ENCODE measurements around the gene PAGR1. TPM values are rescaled to one million over a fixed set of nuclear protein-coding genes. Genes with fewer than 3 reads are reported as not detected.

Gene PAGR1
- total and polyA plus RNA-seq, 2 of the 13 experiments (the other 11 are each of a cell fraction or from before 2014, with no cell fraction given): 9.8 to 66.4 TPM

DNA sequence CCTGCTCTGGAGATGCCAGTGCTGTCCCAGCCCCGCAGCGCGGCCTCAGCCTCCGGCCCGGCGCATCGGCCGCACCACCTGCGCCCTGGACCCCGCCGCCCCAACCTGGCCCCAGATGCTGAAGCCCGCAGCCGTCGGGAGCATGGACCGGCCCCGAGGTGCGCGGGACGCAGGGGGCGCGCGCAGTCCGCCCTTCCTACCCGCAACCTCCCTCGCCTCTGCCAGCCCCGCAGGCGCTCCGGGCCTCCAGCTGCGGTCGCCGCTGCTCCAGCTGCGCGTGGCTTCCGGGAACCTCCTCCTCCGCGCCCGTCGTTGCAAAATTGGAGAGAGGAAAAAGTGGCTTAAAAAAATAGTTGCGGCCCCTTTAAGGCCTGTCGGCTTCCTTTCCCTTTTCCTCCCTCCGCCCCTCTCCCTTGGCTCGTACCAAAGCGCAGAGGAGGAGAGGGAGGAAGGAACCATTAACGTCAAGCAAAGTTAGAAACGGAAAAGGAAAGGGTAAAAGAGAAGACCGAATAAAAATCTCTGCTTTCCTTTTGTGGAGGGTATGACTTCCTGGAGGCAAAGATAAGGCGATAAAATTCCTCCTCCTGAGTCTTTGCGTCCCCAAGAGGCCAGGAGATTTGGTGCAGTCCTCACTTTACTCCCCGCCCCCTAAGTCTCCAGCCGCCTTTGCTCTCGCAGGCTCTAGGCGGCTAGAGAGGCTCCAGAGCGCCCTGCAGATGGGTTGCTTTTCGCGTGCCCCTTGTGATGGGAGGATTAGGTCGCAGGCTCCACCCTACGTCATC is 47.1 kb downstream of the PAGR1 start, which contains the start of gene CDIPT (continued):
- TF ChIP-seq NCOR1 (IDR thresholded peaks at IDR 0.05; ENCODE audit: borderline replicate concordance, low read length) (peak; percentile 37; the same call in 1 of the 2 replicates), CREM (IDR thresholded peaks at IDR 0.05) (peak; percentile 94), CREM (CRISPR knock-in tag; IDR thresholded peaks at IDR 0.05) (peak; percentile 66; the same call in 1 of the 2 replicates), ZSCAN31 (CRISPR knock-in tag; IDR thresholded peaks at IDR 0.05; ENCODE audit: low read depth) (no peak; the same call in 1 of the 2 replicates), ZNF20 (CRISPR knock-in tag; IDR thresholded peaks at IDR 0.05) (no peak), ZNF768 (CRISPR knock-in tag; IDR thresholded peaks at IDR 0.05) (peak; percentile 50; the same call in 1 of the 2 replicates), RELA (CRISPR knock-in tag; IDR thresholded peaks at IDR 0.05) (peak; percentile 83; the same call in 1 of the 2 replicates), TOPORS (CRISPR knock-in tag; IDR thresholded peaks at IDR 0.05) (peak; percentile 93), ZNF121 (CRISPR knock-in tag; IDR thresholded peaks at IDR 0.05) (0 out of 2 replicates have a peak, but pooled peaks have one; percentile 45), ZNF607 (CRISPR knock-in tag; IDR thresholded peaks at IDR 0.05; ENCODE audit: borderline replicate concordance) (no peak; the same call in 1 of the 2 replicates), ZNF205 (CRISPR knock-in tag; IDR thresholded peaks at IDR 0.05) (peak; percentile 41; the same call in 1 of the 2 replicates), ZNF235 (CRISPR knock-in tag; IDR thresholded peaks at IDR 0.05; ENCODE audit: borderline replicate concordance) (0 out of 2 replicates have a peak, but pooled peaks have one; percentile 21), JUND (CRISPR knock-in tag; IDR thresholded peaks at IDR 0.05) (0 out of 2 replicates have a peak, but pooled peaks have one; percentile 57), ZNF589 (CRISPR knock-in tag; conservative IDR thresholded peaks at IDR 0.05) (peak; percentile 70; the same call in 1 of the 2 replicates), CEBPG (CRISPR knock-in tag; IDR thresholded peaks at IDR 0.05) (peak; percentile 70), ZNF441 (CRISPR knock-in tag; IDR thresholded peaks at IDR 0.05; ENCODE audit: borderline replicate concordance) (no peak), IRX3 (CRISPR knock-in tag; IDR thresholded peaks at IDR 0.05; ENCODE audit: borderline replicate concordance, low read depth) (no peak; the same call in 1 of the 2 replicates), DMAP1 (CRISPR knock-in tag; IDR thresholded peaks at IDR 0.05) (peak; percentile 79; the same call in 1 of the 2 replicates), MTF1 (CRISPR knock-in tag; IDR thresholded peaks at IDR 0.05) (no peak)
- TF ChIP-seq, protein P1, sequence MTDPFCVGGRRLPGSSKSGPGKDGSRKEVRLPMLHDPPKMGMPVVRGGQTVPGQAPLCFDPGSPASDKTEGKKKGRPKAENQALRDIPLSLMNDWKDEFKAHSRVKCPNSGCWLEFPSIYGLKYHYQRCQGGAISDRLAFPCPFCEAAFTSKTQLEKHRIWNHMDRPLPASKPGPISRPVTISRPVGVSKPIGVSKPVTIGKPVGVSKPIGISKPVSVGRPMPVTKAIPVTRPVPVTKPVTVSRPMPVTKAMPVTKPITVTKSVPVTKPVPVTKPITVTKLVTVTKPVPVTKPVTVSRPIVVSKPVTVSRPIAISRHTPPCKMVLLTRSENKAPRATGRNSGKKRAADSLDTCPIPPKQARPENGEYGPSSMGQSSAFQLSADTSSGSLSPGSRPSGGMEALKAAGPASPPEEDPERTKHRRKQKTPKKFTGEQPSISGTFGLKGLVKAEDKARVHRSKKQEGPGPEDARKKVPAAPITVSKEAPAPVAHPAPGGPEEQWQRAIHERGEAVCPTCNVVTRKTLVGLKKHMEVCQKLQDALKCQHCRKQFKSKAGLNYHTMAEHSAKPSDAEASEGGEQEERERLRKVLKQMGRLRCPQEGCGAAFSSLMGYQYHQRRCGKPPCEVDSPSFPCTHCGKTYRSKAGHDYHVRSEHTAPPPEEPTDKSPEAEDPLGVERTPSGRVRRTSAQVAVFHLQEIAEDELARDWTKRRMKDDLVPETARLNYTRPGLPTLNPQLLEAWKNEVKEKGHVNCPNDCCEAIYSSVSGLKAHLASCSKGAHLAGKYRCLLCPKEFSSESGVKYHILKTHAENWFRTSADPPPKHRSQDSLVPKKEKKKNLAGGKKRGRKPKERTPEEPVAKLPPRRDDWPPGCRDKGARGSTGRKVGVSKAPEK (CRISPR knock-in tag; IDR thresholded peaks at IDR 0.05; ENCODE audit: borderline replicate concordance): peak; percentile 70; the same call in 1 of the 2 replicates
- TF ChIP-seq, protein P2, sequence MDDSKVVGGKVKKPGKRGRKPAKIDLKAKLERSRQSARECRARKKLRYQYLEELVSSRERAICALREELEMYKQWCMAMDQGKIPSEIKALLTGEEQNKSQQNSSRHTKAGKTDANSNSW (CRISPR knock-in tag; IDR thresholded peaks at IDR 0.05; ENCODE audit: borderline replicate concordance): no peak
- TF ChIP-seq, protein P3, sequence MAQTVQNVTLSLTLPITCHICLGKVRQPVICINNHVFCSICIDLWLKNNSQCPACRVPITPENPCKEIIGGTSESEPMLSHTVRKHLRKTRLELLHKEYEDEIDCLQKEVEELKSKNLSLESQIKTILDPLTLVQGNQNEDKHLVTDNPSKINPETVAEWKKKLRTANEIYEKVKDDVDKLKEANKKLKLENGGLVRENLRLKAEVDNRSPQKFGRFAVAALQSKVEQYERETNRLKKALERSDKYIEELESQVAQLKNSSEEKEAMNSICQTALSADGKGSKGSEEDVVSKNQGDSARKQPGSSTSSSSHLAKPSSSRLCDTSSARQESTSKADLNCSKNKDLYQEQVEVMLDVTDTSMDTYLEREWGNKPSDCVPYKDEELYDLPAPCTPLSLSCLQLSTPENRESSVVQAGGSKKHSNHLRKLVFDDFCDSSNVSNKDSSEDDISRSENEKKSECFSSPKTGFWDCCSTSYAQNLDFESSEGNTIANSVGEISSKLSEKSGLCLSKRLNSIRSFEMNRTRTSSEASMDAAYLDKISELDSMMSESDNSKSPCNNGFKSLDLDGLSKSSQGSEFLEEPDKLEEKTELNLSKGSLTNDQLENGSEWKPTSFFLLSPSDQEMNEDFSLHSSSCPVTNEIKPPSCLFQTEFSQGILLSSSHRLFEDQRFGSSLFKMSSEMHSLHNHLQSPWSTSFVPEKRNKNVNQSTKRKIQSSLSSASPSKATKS (CRISPR knock-in tag; IDR thresholded peaks at IDR 0.05): no peak
- TF ChIP-seq, protein P4, sequence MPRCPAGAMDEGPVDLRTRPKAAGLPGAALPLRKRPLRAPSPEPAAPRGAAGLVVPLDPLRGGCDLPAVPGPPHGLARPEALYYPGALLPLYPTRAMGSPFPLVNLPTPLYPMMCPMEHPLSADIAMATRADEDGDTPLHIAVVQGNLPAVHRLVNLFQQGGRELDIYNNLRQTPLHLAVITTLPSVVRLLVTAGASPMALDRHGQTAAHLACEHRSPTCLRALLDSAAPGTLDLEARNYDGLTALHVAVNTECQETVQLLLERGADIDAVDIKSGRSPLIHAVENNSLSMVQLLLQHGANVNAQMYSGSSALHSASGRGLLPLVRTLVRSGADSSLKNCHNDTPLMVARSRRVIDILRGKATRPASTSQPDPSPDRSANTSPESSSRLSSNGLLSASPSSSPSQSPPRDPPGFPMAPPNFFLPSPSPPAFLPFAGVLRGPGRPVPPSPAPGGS (CRISPR knock-in tag; IDR thresholded peaks at IDR 0.05): no peak; the same call in 1 of the 2 replicates

Measured in HepG2 (cell line).